A549 (cell line): ENCODE data around the gene ADARB2. TPM values are rescaled to one million over a fixed set of nuclear protein-coding genes. Genes with fewer than 3 reads are reported as not detected.

Experiments used
- ATAC-seq, 2 experiments: fragments of 200-7000 bp in 1 of 2; fragments of >200 bp in 1 of 2; cut with Nextera tagmentation in 1 of 2; cut with Tn5 transposase in 1 of 2; 3 replicates each; pipeline versions ENCODE4 v1.8.0 to v1.9.1; 2018 to 2020; ENCODE audit warnings: mild to moderate bottlenecking in 1 of 2, moderate library complexity in 1 of 2
- CTCF ChIA-PET: fragments of 300-600 bp; sonication (Branson Sonifier 250); formaldehyde crosslinking; extraction: SDS; loops from one replicate; lab custom pipeline; 2021; ENCODE audit warnings: antibody characterized with exemption, inconsistent platforms; lab: Yijun Ruan, JAX
- POLR2A ChIA-PET: fragments of 350-600 bp; formaldehyde crosslinking; extraction: SDS; loops from one replicate; lab custom pipeline; 2021; ENCODE audit warnings: antibody characterized with exemption, inconsistent platforms; lab: Yijun Ruan, JAX
- DNase-seq, 2 experiments: peaks; one replicate each; pipeline versions ENCODE4 v3.0.0 to v3.0.0-alpha.2; 2011 to 2016; ENCODE audit warnings: low read depth in 1 of 2, low spot score in 1 of 2
- FAIRE-seq: peaks from 2 replicates; lab custom pipeline; 2011; peaks lifted over from hg19 to GRCh38; lab: Jason Lieb, UNC
- H3K27ac ChIP-seq, 2 experiments: fragments of >200 bp; sonication (Bioruptor Twin); formaldehyde crosslinking; 3 replicates each; pipeline ENCODE4 v1.5.1; 2016 to 2017
- H3K4me1 ChIP-seq: fragments of >200 bp; sonication (Bioruptor Twin); formaldehyde crosslinking; 3 replicates; pipeline ENCODE4 v1.6.1; 2016
- H3K4me2 ChIP-seq: fragments of >200 bp; sonication (Bioruptor Twin); formaldehyde crosslinking; 3 replicates; pipeline ENCODE4 v1.6.1; 2016
- H3K4me3 ChIP-seq: fragments of >200 bp; sonication (Bioruptor Twin); formaldehyde crosslinking; 3 replicates; pipeline ENCODE4 v1.5.1; 2016
- H3K9me3 ChIP-seq: fragments of >200 bp; sonication (Bioruptor Twin); formaldehyde crosslinking; 3 replicates; pipeline ENCODE4 v1.6.1; 2016
- CBX8 ChIP-seq: fragments of 200-600 bp; sonication (generic); IDR thresholded peaks from 2 replicates; pipeline ENCODE4 v1.6.1; 2016
- CEBPB ChIP-seq, 2 experiments: fragments of >200 bp in 1 of 2; sonication (Bioruptor Twin) in 1 of 2; formaldehyde crosslinking in 1 of 2; IDR thresholded peaks; 2 replicates each; pipeline ENCODE4 v1.6.1; 2012 to 2016
- CHD2 ChIP-seq: fragments of 150-350 bp; IDR thresholded peaks from 2 replicates; pipeline ENCODE4 v1.6.1; 2014; ENCODE audit warnings: low read length; ENCODE audit not compliant: partially characterized antibody
- EHF ChIP-seq: fragments of 250-450 bp; sonication (Bioruptor Pico); IDR thresholded peaks from 2 replicates; pipeline ENCODE4 v1.5.0; 2020; ENCODE audit warnings: mild to moderate bottlenecking
- EP300 ChIP-seq, 2 experiments: fragments of >200 bp; sonication (Bioruptor Twin); formaldehyde crosslinking; IDR thresholded peaks; 2 replicates in 1 of 2; 3 replicates in 1 of 2; pipeline ENCODE4 v1.6.1; 2016 to 2017
- HMGXB4 ChIP-seq: fragments of 250-450 bp; sonication (Bioruptor Pico); IDR thresholded peaks from 2 replicates; pipeline ENCODE4 v1.5.0; 2021; ENCODE audit warnings: mild to moderate bottlenecking, moderate library complexity, borderline replicate concordance
- HOXA7 ChIP-seq: fragments of 250-450 bp; sonication (Bioruptor Pico); IDR thresholded peaks from 2 replicates; pipeline ENCODE4 v1.5.0; 2020; ENCODE audit warnings: mild to moderate bottlenecking, moderate library complexity
- HOXB5 ChIP-seq: fragments of 250-450 bp; sonication (Bioruptor Pico); IDR thresholded peaks from 2 replicates; pipeline ENCODE4 v1.5.0; 2020; ENCODE audit warnings: mild to moderate bottlenecking, moderate library complexity
- MAFK ChIP-seq: fragments of 450-650 bp; IDR thresholded peaks from 2 replicates; pipeline ENCODE4 v1.6.1; 2014; ENCODE audit not compliant: partially characterized antibody
- MAX ChIP-seq: IDR thresholded peaks from 2 replicates; pipeline ENCODE4 v1.6.1; 2012
- NPAS2 ChIP-seq: fragments of 250-450 bp; sonication (Bioruptor Pico); IDR thresholded peaks from 2 replicates; pipeline ENCODE4 v1.8.0; 2022; ENCODE audit warnings: mild to moderate bottlenecking, moderate library complexity, borderline replicate concordance
- PHF8 ChIP-seq: fragments of 200-600 bp; sonication (generic); IDR thresholded peaks from 2 replicates; pipeline ENCODE4 v1.6.1; 2016; ENCODE audit warnings: low read depth, mild to moderate bottlenecking, antibody characterized with exemption, moderate library complexity, borderline replicate concordance
- POLR2A ChIP-seq: IDR thresholded peaks from 2 replicates; pipeline ENCODE4 v1.6.1; 2012; ENCODE audit warnings: mild to moderate bottlenecking, low read length
- RAD21 ChIP-seq, 2 experiments: fragments of >200 bp in 1 of 2; sonication (Bioruptor Twin) in 1 of 2; formaldehyde crosslinking in 1 of 2; IDR thresholded peaks in 1 of 2; conservative IDR thresholded peaks in 1 of 2; 2 replicates in 1 of 2; 3 replicates in 1 of 2; pipeline ENCODE4 v1.6.1; 2012 to 2018; ENCODE audit warnings: inconsistent platforms in 1 of 2
- RARB ChIP-seq: fragments of 250-450 bp; sonication (Bioruptor Pico); IDR thresholded peaks from 2 replicates; pipeline ENCODE4 v1.8.0; 2021; ENCODE audit warnings: mild to moderate bottlenecking, moderate library complexity
- TFCP2L1 ChIP-seq: fragments of 250-450 bp; sonication (Bioruptor Pico); IDR thresholded peaks from 2 replicates; pipeline ENCODE4 v1.5.0; 2021; ENCODE audit warnings: mild to moderate bottlenecking
- ZFP36 ChIP-seq: fragments of 450-650 bp; IDR thresholded peaks from 2 replicates; pipeline ENCODE4 v1.6.1; 2014; ENCODE audit warnings: borderline replicate concordance; ENCODE audit not compliant: partially characterized antibody
- ZSCAN20 ChIP-seq: fragments of 250-450 bp; sonication (Bioruptor Pico); IDR thresholded peaks from 2 replicates; pipeline ENCODE4 v1.8.0; 2022; ENCODE audit warnings: mild to moderate bottlenecking, moderate library complexity
- WGBS: methylation state at CpG from one replicate; pipeline ENCODE4 v1.1.6; 2017; ENCODE audit errors: missing lambda C conversion rate; 5-methylcytosine and 5-hydroxymethylcytosine counted together
- polyA plus RNA-seq, 4 experiments: library from polyadenylated mRNA; depleted of rRNA in 3 of 4; stranded (reverse); fragments of >200 nt; fragmentation: RNase III in 1 of 4; extraction: RNeasy Plus Mini Kit Qiagen cat#74134 plus additional on column Dnase treatment in 1 of 4; gene quantifications; 2 replicates in 3 of 4; 3 replicates in 1 of 4; pipeline ENCODE4 v1.2.3, GENCODE V29; 2011 to 2017
- TF ChIP-seq, protein P1 (sequence below): fragments of 450-650 bp; IDR thresholded peaks from 2 replicates; pipeline ENCODE4 v1.6.1; 2014; ENCODE audit warnings: antibody characterized with exemption
- TF ChIP-seq, protein P2 (sequence below): IDR thresholded peaks from 2 replicates; pipeline ENCODE4 v1.6.1; 2012
- TF ChIP-seq, protein P3 (sequence below): fragments of >200 bp; sonication (Bioruptor Twin); formaldehyde crosslinking; IDR thresholded peaks from 3 replicates; pipeline ENCODE4 v1.6.1; 2016

ADARB2 gene
- polyA plus RNA-seq, 2 of the 4 experiments (the other 2 are of a cell fraction): not detected

GRCh38 chr10:1462994-1463633 lies 274.2 kb downstream of the ADARB2 start:
- no peak for ATAC-seq
- no peaks in the 10 kb centered on the region for H3K9me3 ChIP-seq
- no peak for DNase-seq
- TF ChIP-seq POLR2A (no peak), RARB (CRISPR knock-in tag) (no peak), HMGXB4 (CRISPR knock-in tag) (no peak), RAD21 (conservative IDR thresholded peaks at IDR 0.05 in 1 of 2, IDR thresholded peaks at IDR 0.05 in 1 of 2) (no peak)
- TF ChIP-seq, all 56 proteins: peak for 0
- POLR2A ChIA-PET: no interaction called here
- 34% methylated on average over 21 of the region's 23 CpGs for WGBS
- no peak overlapping the region for H3K27ac ChIP-seq
- H3K4me3 ChIP-seq: no peak overlapping the region
- 0 out of 3 replicates have a peak, but pooled peaks cover 7% of the 10 kb centered on the region for H3K4me1 ChIP-seq
- no peak for FAIRE-seq
- CTCF ChIA-PET: no interaction called here
- no peak overlapping the region for H3K4me2 ChIP-seq

DNA sequence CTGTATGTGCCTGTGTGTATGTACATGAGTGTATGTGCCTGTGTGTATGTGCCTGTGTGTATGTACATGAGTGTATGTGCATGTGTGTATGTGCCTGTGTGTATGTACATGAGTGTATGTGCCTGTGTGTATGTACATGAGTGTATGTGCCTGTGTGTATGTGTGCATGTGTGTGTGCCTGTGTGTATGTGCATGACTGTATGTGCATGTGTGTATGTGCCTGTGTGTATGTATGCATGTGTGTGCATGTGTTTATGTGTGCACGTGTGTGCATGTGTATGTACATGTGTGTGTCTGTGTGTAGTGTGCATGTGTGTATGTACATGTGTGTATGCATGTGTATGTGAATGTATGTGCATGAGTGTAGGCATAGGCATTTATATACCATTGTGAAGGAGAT lies 274.8 kb downstream of the ADARB2 start:
- DNase-seq (no peak), FAIRE-seq (no peak)

GRCh38 chr10:1462032-1462431 lies 275.3 kb downstream of the ADARB2 start:
- no peaks in the 10 kb centered on the region for H3K9me3 ChIP-seq
- TF ChIP-seq HOXA7 (CRISPR knock-in tag): no peak
- no peak for TF ChIP-seq HOXB5 (CRISPR knock-in tag)
- TF ChIP-seq MAX: no peak
- TF ChIP-seq ZFP36: no peak
- TF ChIP-seq CBX8: no peak
- TF ChIP-seq ZSCAN20 (CRISPR knock-in tag): no peak
- no peak for TF ChIP-seq CHD2
- no peak for TF ChIP-seq EP300 (IDR thresholded peaks at IDR 0.05)
- 0 out of 3 replicates have a peak, but pooled peaks cover 7% of the 10 kb centered on the region for H3K4me1 ChIP-seq
- DNase-seq (no peak), FAIRE-seq (no peak), ATAC-seq (no peak)
- no peak overlapping the region for H3K4me3 ChIP-seq
- ChIA-PET CTCF (no interaction called here), POLR2A (no interaction called here)
- H3K4me2 ChIP-seq: no peak overlapping the region
- 19% methylated on average over 4 of the region's 5 CpGs for WGBS
- no peak overlapping the region for H3K27ac ChIP-seq

More for the DNA sequence above, 274.8 kb downstream of the ADARB2 start:
- Histone ChIP-seq H3K4me3 (no peak overlapping the region), H3K27ac (no peak overlapping the region), H3K4me2 (no peak overlapping the region), H3K4me1 (0 out of 3 replicates have a peak, but pooled peaks cover 7% of the 10 kb centered on the region), H3K9me3 (no peaks in the 10 kb centered on the region)
- 0% methylated on average over 1 of the region's 1 CpG for WGBS
- ChIA-PET CTCF (no interaction called here), POLR2A (no interaction called here)
- no peak for ATAC-seq
- TF ChIP-seq NPAS2 (CRISPR knock-in tag): no peak
- TF ChIP-seq, protein P1, sequence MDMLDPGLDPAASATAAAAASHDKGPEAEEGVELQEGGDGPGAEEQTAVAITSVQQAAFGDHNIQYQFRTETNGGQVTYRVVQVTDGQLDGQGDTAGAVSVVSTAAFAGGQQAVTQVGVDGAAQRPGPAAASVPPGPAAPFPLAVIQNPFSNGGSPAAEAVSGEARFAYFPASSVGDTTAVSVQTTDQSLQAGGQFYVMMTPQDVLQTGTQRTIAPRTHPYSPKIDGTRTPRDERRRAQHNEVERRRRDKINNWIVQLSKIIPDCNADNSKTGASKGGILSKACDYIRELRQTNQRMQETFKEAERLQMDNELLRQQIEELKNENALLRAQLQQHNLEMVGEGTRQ: no peak
- no peak for TF ChIP-seq EP300 (IDR thresholded peaks at IDR 0.05)
- TF ChIP-seq CEBPB (IDR thresholded peaks at IDR 0.05): no peak
- no peak for TF ChIP-seq EHF (CRISPR knock-in tag)
- TF ChIP-seq, protein P2, sequence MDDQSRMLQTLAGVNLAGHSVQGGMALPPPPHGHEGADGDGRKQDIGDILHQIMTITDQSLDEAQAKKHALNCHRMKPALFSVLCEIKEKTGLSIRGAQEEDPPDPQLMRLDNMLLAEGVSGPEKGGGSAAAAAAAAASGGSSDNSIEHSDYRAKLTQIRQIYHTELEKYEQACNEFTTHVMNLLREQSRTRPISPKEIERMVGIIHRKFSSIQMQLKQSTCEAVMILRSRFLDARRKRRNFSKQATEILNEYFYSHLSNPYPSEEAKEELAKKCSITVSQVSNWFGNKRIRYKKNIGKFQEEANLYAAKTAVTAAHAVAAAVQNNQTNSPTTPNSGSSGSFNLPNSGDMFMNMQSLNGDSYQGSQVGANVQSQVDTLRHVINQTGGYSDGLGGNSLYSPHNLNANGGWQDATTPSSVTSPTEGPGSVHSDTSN: no peak
- no peak for TF ChIP-seq TFCP2L1
- TF ChIP-seq, protein P3, sequence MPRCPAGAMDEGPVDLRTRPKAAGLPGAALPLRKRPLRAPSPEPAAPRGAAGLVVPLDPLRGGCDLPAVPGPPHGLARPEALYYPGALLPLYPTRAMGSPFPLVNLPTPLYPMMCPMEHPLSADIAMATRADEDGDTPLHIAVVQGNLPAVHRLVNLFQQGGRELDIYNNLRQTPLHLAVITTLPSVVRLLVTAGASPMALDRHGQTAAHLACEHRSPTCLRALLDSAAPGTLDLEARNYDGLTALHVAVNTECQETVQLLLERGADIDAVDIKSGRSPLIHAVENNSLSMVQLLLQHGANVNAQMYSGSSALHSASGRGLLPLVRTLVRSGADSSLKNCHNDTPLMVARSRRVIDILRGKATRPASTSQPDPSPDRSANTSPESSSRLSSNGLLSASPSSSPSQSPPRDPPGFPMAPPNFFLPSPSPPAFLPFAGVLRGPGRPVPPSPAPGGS: no peak
- TF ChIP-seq CHD2: no peak
- TF ChIP-seq PHF8: no peak
- no peak for TF ChIP-seq MAFK
